Erythroblast (primary cell): Measurements from ENCODE around the gene RNF41.

ENCODE experiments used
- DNase-seq, 2 experiments: peaks; one replicate each; lab custom pipeline; 2025; lab: John Stamatoyannopoulos, UW
- GATA1 ChIP-seq: IDR thresholded peaks from 2 replicates; pipeline ENCODE4 v1.6.1; 2011; ENCODE audit warnings: low read depth, mild to moderate bottlenecking, control low read depth, low read length, moderate library complexity
- POLR2A ChIP-seq: IDR thresholded peaks from 2 replicates; pipeline ENCODE4 v1.6.1; 2011; ENCODE audit warnings: mild to moderate bottlenecking, low read length

The RNF41 gene

GRCh38 chr12:56154246-56154771, 67.4 kb downstream of the RNF41 start:
- TF ChIP-seq GATA1 (no peak), POLR2A (no peak)
- no peak for DNase-seq

GRCh38 chr12:56153678-56154065, 68.0 kb downstream of the RNF41 start:
- TF ChIP-seq GATA1 = no peak
- no peak for TF ChIP-seq POLR2A
- DNase-seq = no peak

- no peak for TF ChIP-seq POLR2A
- TF ChIP-seq GATA1 = no peak
- DNase-seq = no peak
These were observed 68.7 kb downstream of the RNF41 start for GRCh38 chr12:56152756-56153677.
